H1 (cell line): ENCODE measurements around the gene SIRT5. TPM values are rescaled to one million over a fixed set of nuclear protein-coding genes. Genes with fewer than 3 reads are reported as not detected.

Experiments
- BRCA1 ChIP-seq: IDR thresholded peaks from 2 replicates; pipeline ENCODE4 v1.6.1; 2012; ENCODE audit warnings: low read depth, low read length, improper control_type of control experiment
- CEBPB ChIP-seq: IDR thresholded peaks from 2 replicates; pipeline ENCODE4 v1.6.1; 2012; ENCODE audit warnings: low read depth, low read length
- CHD7 ChIP-seq: fragments of 300-600 bp; sonication (generic); IDR thresholded peaks from 2 replicates; pipeline ENCODE4 v1.7.1; 2012; ENCODE audit warnings: low read length, moderate library complexity, mild to moderate bottlenecking, inconsistent platforms; ENCODE audit not compliant: insufficient replicate concordance
- KDM5A ChIP-seq: fragments of 200-600 bp; IDR thresholded peaks from 2 replicates; pipeline ENCODE4 v1.7.1; 2012; ENCODE audit warnings: mild to moderate bottlenecking, low read length, inconsistent platforms, mixed read lengths
- RFX5 ChIP-seq: IDR thresholded peaks from 2 replicates; pipeline ENCODE4 v1.6.1; 2011; ENCODE audit warnings: low read depth, low read length, improper control_type of control experiment, borderline replicate concordance
- SAP30 ChIP-seq: fragments of 300-600 bp; sonication (generic); IDR thresholded peaks from 2 replicates; pipeline ENCODE4 v1.7.1; 2012; ENCODE audit warnings: low read length, moderate library complexity, mild to moderate bottlenecking, inconsistent platforms; ENCODE audit not compliant: insufficient read depth, insufficient replicate concordance
- YY1 ChIP-seq: IDR thresholded peaks from 2 replicates; pipeline ENCODE4 v1.6.1; 2011; ENCODE audit warnings: low read depth, mild to moderate bottlenecking, low read length
- ZNF274 ChIP-seq: IDR thresholded peaks from 2 replicates; pipeline ENCODE4 v1.7.0; 2012; ENCODE audit warnings: low read length, borderline replicate concordance; ENCODE audit errors: extremely low read depth
- polyA plus RNA-seq, 7 experiments: library from polyadenylated mRNA; depleted of rRNA in 3 of 7; stranded (reverse) in 5 of 7; unstranded in 2 of 7; fragments of >200 nt in 5 of 7; fragments of 200-250 nt in 2 of 7; gene quantifications; 1 replicate in 5 of 7; 2 replicates in 1 of 7; 4 replicates in 1 of 7; pipeline versions ENCODE4 v1.2.1 to v1.2.3, GENCODE V29; 2011 to 2013; ENCODE audit warnings: missing spikeins in 2 of 7, mixed read lengths in 2 of 7
- total RNA-seq: library from RNA; stranded (reverse); fragmentation: NEBNext Ultra II Directional; extraction: Animal tissue kit (Norgen Biotek cat#: 25700); gene quantifications from 2 replicates; pipeline ENCODE4 v1.2.1, GENCODE V29; 2021

The SIRT5 gene
- total and polyA plus RNA-seq, 2 of the 8 experiments (the other 6 are each of a cell fraction or from before 2014, with no cell fraction given): 7.4 to 14.7 TPM

- TF ChIP-seq CHD7: no peak
- TF ChIP-seq YY1: no peak
- no peak for TF ChIP-seq KDM5A
- no peak for TF ChIP-seq RFX5
- TF ChIP-seq BRCA1: no peak
- no peak for TF ChIP-seq CEBPB
- TF ChIP-seq ZNF274: no peak
- no peak for TF ChIP-seq SAP30
Measured at GRCh38 chr6:13557841-13558240, 16.6 kb upstream of the SIRT5 start (continued).
